ENCODE measurements around the gene IL32.

Gene IL32

GRCh38 chr16:3094289-3095027 lies 29.0 kb downstream of the IL32 start:
- DNase-seq: no peak

- DNase-seq: no peak
Observed at GRCh38 chr16:3095869-3096268, 30.4 kb downstream of the IL32 start.

- no peak for DNase-seq
Observed at GRCh38 chr16:3096362-3096761, 30.9 kb downstream of the IL32 start.

GRCh38 chr16:3097266-3097665 lies 31.8 kb downstream of the IL32 start:
- DNase-seq: no peak

- no peak for DNase-seq
Observed at GRCh38 chr16:3098459-3099394, 33.3 kb downstream of the IL32 start, which contains the start of gene ZSCAN10. TSS of gene ZSCAN10 (minus strand) at chr16:3099294. CDS start at chr16:3092937, 6,357 bp downstream.

GRCh38 chr16:3099395-3099731 lies 33.9 kb downstream of the IL32 start:
- DNase-seq: no peak

GRCh38 chr16:3099732-3100499 lies 34.5 kb downstream of the IL32 start:
- peak; percentile 88 for DNase-seq

GRCh38 chr16:3101018-3101840 lies 35.8 kb downstream of the IL32 start:
- no peak for DNase-seq

- no peak for DNase-seq
Observed at GRCh38 chr16:3101841-3102470, 36.5 kb downstream of the IL32 start.

GRCh38 chr16:3106205-3106928 lies 40.9 kb downstream of the IL32 start:
- DNase-seq: peak; percentile 91

GRCh38 chr16:3112058-3112880 lies 46.8 kb downstream of the IL32 start, which contains the start of gene ZNF205:
TSS of gene ZNF205 (plus strand) at chr16:3112586. CDS start at chr16:3113431, 845 bp downstream.
- peak; percentile 77 for DNase-seq

- no peak for DNase-seq
Observed at GRCh38 chr16:3112881-3113574, 47.6 kb downstream of the IL32 start.

- no peak for DNase-seq
Observed at GRCh38 chr16:3113765-3114479, 48.5 kb downstream of the IL32 start.

- no peak for DNase-seq
Observed at GRCh38 chr16:3115003-3115402, 49.6 kb downstream of the IL32 start.

GRCh38 chr16:3115561-3115960 lies 50.1 kb downstream of the IL32 start:
- no peak for DNase-seq

GRCh38 chr16:3118204-3118790 lies 52.9 kb downstream of the IL32 start:
- no peak for DNase-seq

GRCh38 chr16:3118846-3119245 lies 53.4 kb downstream of the IL32 start:
- no peak for DNase-seq
